CD4-positive, alpha-beta T cell treated with Interleukin-17A for 1 hour (primary cell): ENCODE measurements around the gene MAX.
"Not testable (repeated sequence)": the region's sequence is repeated elsewhere in the genome, so short reads cannot be mapped to it uniquely, and the experiment has no call there.

Experiments
- DNase-seq: peaks from one replicate; pipeline ENCODE4 v3.0.0-alpha.2; 2020

MAX gene

DNA sequence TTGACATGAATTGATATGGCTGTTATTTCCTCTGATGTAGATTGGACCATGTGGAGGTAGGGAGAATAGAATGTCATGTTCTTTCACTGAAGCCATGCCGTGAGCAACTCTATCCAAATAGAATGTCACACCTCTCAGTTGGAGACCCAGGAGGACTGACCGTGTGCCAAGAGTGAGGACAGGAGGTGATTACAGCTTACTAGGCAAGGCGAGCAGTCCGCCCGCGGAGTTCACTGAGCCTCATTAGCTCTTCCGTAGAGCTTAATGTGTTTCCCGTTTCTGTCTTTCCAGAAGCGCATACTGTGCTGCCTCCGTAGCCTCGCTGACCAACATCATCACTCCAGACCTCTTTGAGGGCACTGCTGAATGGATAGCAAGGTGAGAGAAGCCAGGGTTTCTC is 70.0 kb downstream of the MAX start:
- no peak for DNase-seq

DNA sequence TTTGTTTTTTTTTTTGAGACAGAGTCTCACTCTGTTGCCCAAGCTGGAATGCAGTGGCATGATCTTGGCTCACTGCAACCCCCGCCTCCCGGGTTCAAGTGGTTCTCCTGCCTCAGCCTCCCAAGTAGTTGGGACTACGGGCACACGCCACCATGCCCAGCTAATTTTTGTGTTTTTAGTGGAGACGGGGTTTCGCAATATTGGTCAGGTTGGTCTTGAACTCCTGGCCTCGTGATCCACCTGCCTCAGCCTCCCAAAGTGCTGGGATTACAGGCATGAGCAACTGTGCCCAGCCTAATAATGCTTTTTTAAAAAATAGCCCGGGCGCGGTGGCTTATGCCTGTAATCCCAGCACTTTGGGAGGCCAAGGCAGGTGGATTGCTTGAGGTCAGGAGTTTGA is 71.0 kb downstream of the MAX start:
- DNase-seq: not testable (repeated sequence)

- DNase-seq: no peak
These were observed 73.4 kb downstream of the MAX start for GRCh38 chr14:65028937-65029336.

GRCh38 chr14:65027127-65027799 is 75.1 kb downstream of the MAX start:
- DNase-seq: no peak

DNA sequence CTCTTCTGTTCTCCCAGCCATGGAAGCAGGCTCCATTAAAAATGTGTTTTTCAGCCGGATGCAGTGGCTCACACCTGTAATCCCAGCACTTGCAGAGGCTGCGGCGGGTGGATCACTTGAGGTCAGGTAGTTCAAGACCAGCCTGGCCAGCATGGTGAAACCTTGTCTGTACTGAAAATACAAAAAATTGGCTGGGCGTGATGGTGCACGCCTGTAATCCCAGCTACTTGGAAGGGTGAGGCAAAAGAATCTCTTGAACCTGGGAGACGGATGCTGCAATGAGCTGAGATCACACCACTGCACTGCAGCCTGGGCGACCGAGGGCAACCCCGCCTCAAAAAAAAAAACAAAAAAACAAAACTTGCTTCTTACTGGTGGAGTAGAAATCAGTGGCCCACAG is 75.8 kb downstream of the MAX start:
- DNase-seq: no peak

GRCh38 chr14:65025818-65026217 is 76.5 kb downstream of the MAX start:
- no peak for DNase-seq
